NCI-H146 (cell line): ENCODE results near the gene PRSS33.

Experiments used
- DNase-seq: peaks from one replicate; lab custom pipeline; 2025; lab: John Stamatoyannopoulos, UW

Gene PRSS33

GRCh38 chr16:2798723-2799204, 11.4 kb upstream of the PRSS33 start:
- no peak for DNase-seq

DNA sequence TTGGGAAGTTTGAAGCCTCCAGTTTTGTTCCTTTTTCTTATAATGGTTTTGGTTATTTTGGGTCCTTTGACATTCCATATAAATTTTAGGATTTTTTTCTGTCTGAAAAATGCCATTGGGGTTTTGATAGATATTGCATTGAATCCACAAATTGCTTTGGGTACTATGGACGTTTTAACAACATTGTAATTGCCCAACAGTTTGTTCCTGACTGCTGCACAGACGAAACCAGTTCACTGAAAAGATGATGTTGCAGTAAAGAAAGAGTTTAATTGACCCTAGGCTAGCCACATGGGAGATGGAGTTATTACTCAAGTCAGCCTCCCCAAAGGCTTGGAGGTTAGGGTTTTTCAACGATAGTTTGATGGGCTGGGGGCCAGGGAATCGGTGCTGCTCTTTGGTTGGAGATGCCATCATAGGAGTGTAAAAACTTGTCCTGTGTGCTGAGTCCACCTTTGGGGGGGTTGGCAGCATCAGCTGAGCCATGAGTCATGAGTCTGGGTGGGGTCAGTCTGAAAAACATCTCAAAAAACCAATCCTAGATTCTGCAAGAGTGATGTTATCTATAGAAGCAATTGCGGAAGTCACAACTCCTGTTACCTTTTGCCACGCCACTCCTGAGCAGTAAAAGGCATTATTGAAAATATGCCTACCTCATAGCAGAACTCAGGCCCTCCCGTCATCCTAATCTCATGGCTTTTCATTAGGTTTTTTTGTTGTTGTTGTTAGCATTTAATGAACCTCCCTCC, 8.2 kb upstream of the PRSS33 start:
- DNase-seq, result no peak

GRCh38 chr16:2792940-2793339, 5.6 kb upstream of the PRSS33 start:
- DNase-seq, result no peak

- no peak for DNase-seq
Measured at GRCh38 chr16:2791174-2791573, 3.8 kb upstream of the PRSS33 start.

DNA sequence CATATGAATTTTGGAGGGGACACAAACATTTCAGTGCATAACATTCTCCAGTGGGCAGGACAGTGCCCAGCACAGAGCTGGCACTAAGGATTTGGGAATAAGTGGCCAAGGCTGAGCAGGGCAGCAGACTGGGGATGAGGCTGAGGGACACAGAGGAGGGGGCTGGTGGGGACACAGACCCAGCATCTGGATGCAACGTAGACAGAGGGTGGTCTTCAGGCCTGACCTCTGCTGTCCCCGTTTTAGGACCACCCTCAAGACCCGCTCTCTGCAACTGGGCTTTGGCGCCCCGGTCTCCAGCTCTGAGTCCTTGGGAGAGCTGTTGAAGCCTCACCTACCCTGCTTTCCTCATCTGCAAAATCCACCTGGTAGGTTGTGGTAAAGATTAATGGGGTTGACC, 3.3 kb upstream of the PRSS33 start:
- no peak for DNase-seq

DNA sequence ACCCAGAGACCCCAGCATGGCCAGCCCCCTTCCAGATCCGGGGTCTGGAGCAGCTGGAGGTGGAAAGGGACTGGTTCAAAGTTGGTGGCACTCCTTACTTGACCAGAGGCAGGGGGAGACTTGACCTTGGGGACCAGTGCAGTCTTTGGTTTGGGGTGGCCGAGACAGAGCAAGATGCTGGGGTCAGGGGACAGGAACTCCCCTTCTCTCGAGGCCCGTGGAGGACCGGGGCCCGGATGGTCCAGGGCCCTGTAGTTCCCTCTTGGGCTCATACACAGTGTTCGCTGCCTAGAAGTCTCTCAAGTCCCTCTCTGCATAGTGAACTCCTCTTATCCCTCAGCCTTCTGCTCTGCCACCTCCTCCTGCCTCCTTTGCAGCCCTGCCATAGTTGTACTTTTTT, 601 bp upstream of the PRSS33 start:
- no peak for DNase-seq

GRCh38 chr16:2786826-2787151, 571 bp downstream of the PRSS33 start:
- no peak for DNase-seq

GRCh38 chr16:2786061-2786825, 1.1 kb downstream of the PRSS33 start:
- DNase-seq, result no peak

GRCh38 chr16:2785101-2785991, 2.0 kb downstream of the PRSS33 start:
- peak; percentile 58 for DNase-seq

- DNase-seq, result no peak
Measured at GRCh38 chr16:2784358-2785100, 2.8 kb downstream of the PRSS33 start.

GRCh38 chr16:2783581-2784357, 3.6 kb downstream of the PRSS33 start:
- DNase-seq, result no peak

DNA sequence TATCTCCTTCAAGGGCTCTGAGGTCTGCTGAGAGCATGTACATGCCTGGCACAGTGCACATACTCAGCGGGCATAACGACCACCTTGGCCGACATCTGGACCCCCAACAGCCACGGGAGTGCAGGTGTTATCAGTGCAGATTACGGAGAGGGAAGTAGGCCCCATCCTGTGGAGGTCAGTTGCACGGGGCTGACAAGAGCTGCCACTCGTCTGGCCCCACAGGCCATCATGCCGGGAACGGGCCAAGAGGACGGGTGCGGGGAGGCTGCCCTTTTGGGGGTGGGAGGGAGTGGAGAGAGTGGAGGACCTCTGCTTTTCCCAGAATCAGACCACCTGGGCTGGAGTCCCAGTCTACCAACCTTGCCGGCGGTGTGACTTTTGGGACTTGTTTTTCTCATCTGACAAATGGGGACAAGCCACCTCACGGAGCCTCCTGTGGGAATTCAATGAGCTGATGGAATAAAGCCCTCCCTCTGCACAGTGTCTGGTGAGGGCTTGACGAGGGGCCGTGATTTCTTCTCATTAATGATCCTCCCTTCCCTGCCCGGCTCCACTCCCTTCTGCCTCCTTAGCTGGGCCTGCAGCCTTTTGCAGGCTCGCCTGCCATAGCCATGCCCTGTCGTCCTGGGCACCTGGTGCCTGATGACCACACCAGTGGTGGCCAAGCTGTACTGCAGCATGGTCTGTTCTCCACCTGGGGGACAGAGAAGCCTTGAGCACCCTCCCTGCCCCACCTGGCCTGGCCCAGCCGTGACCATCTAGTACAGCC, 4.6 kb downstream of the PRSS33 start:
- no peak for DNase-seq

DNA sequence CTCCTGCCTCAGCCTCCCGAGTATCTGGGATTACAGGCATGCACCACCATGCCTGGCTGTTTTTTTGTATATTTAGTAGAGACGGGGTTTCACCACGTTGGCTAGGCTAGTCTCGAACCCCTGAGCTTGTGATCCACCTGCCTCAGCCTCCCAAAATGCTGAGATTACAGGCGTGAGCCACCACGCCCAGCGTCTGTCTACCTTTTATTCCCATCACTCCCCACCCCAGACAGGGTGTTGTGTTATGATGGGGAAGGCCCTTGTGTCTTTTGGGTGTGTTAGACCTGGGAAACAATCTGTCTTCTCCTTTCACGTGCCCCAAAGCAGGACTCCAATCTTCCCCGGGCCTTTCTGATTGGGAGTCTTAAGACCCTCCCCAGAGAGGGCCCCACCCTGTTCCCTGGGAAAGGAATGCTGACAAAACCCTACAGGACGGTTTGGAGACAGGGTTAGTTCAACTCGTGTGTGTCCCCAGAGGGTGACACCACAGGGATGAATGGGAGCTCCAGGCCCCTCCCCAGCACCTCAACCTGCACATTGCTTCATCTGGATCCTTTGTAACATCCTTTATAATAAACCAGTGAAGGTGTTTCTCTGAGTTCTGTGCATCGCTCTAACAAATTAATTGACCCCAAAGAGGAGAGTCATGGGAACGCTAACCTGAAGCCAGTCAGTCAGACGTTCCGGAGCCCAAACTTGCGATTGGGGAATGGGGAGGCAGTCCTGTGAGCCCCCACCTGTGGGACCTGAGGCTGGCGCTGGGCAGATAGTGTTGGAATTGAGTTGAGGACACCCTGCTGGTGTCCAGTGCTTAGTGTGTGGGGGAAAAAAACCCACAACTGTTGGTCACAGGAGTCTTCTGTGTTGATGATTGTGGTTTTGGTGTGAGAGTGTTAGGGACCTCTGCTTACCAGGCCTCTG, 7.1 kb downstream of the PRSS33 start:
- DNase-seq, result no peak

GRCh38 chr16:2779151-2779920, 8.0 kb downstream of the PRSS33 start:
- DNase-seq, result no peak

DNA sequence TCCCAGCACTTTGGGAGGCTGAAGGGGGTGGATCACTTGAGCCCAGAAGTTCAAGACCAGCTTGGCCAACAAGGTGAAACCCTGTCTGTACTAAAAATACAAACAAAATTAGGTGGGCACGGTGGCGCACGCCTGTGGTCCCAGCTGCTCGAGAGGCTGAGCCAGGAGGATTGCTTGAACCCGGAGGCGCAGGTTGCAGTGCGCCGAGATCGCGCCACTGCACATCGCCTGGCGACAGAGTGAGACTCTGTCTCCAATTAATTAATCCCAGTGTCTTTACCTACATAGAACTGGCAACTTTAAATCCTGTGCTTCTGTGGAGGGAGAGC, 8.8 kb downstream of the PRSS33 start:
- no peak for DNase-seq

DNA sequence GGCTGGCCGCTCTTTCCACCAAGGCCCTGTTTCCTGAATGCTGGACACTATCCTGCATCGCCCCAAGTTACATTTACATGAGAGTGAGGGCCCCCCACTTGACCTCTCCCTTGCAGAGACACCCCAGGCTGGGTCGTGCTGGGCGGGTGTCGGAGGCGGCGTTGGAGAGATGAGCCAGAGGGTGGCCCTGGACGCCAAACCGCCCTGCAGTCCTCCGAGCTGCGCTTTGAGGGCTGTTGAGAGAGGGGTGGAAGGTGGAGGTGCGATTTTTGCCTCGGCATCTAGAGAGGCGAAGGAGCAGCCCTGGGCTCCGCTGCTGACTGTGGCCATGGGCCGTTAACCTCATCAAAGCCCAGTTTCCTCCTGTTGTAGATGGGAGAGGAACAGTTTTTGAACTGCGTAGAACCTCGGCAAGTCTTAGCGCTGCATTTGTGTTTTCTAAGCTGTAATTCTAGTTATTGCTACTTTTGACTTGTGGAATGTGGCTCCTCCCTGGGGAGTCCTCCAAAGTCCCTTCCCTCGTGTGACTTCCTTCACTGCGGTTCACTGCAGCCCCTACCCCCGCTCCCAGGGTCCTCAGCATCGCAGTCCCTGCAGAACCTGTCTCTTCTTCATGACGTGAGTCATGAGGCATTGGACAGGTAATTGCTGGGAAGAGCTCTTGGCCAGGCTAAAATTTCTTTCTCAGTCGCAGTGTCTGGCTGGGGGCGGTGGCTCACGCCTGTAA, 9.3 kb downstream of the PRSS33 start:
- peak; percentile 52 for DNase-seq

- peak; percentile 89 for DNase-seq
Measured at GRCh38 chr16:2777231-2777902, 10.0 kb downstream of the PRSS33 start, which contains the start of gene ELOB. Gene ELOB, minus strand, starts transcription at chr16:2777280. Its CDS starts 41 bp downstream, at chr16:2777239.
